Measurements from ENCODE around the gene NEK9.

GRCh38 chr14:75091251-75091650 lies 35.6 kb downstream of the NEK9 start:
- TF ChIP-seq CTCF (IDR thresholded peaks at IDR 0.05; ENCODE audit: poor library complexity, severe bottlenecking) (no peak), POLR2AphosphoS5 (IDR thresholded peaks at IDR 0.05) (no peak), REST (IDR thresholded peaks at IDR 0.05; ENCODE audit: borderline replicate concordance) (no peak), RAD21 (conservative IDR thresholded peaks at IDR 0.05) (no peak), SMC3 (conservative IDR thresholded peaks at IDR 0.05; ENCODE audit: poor library complexity) (no peak), EZH2 (IDR thresholded peaks at IDR 0.05; ENCODE audit: borderline replicate concordance, insufficient read depth, low read length, poor library complexity, severe bottlenecking) (no peak)

All from neural cell (in vitro differentiated cells).